Colonic mucosa (tissue), 4 donors: Measurements from ENCODE around the gene KYNU. TPM values are rescaled to one million over a fixed set of nuclear protein-coding genes. Genes with fewer than 3 reads are reported as not detected.

ENCODE experiments used
- DNase-seq: peaks from one replicate; pipeline ENCODE4 v3.0.0-alpha.2; 2020
- H3K27ac ChIP-seq: fragments of 200-600 bp; one replicate; pipeline ENCODE4 v1.8.0; 2021
- H3K27me3 ChIP-seq: fragments of 200-600 bp; one replicate; pipeline ENCODE4 v1.8.0; 2021
- H3K36me3 ChIP-seq: fragments of 200-600 bp; one replicate; pipeline ENCODE4 v1.8.0; 2021
- H3K4me1 ChIP-seq: fragments of 200-600 bp; one replicate; pipeline ENCODE4 v1.8.0; 2021; ENCODE audit warnings: mild to moderate bottlenecking
- H3K4me3 ChIP-seq: fragments of 200-600 bp; one replicate; pipeline ENCODE4 v1.8.0; 2021
- H3K9ac ChIP-seq, 2 donors: one replicate each; pipeline ENCODE4 v1.7.0; 2013; ENCODE audit warnings: control low read depth in 2 of 2, low read depth in 2 of 2, low read length in 2 of 2
- H3K9me3 ChIP-seq: fragments of 200-600 bp; one replicate; pipeline ENCODE4 v1.8.0; 2021
- CTCF ChIP-seq: fragments of 200-600 bp; IDR thresholded peaks from one replicate; pipeline ENCODE4 v1.8.0; 2022; ENCODE audit warnings: antibody characterized with exemption, mild to moderate bottlenecking
- intact Hi-C: fragments of 100-400 bp; cut with DNase I; formaldehyde crosslinking; loops from one replicate; pipeline ENCODE4 v1.14.1; 2022
- total RNA-seq, 2 donors: library from RNA; stranded (reverse); fragmentation: NEBNext Ultra II Directional in 1 of 2; extraction: Animal tissue kit (Norgen Biotek cat#: 25700) in 1 of 2; gene quantifications; one replicate each; pipeline ENCODE4 v1.2.1, GENCODE V29; 2021
- donor health status: healthy.
- donor health status: DM: no; HTN: no; CAD: no.
- donor health status: DM: no; HTN: no; CAD: no.

KYNU gene
- total RNA-seq, 2 donors from 2014 or later: 0.64 to 2.8 TPM

- Histone ChIP-seq H3K36me3 (no peaks in the 10 kb centered on the region), H3K4me3 (no peak overlapping the region), H3K9ac (no peak overlapping the region), H3K27ac (no peak overlapping the region), H3K9me3 (no peaks in the 10 kb centered on the region), H3K4me1 (peaks cover 2% of the 10 kb centered on the region), H3K27me3 (no peaks in the 10 kb centered on the region)
- intact Hi-C loops: no loop called here
- TF ChIP-seq CTCF: no peak
- DNase-seq: no peak
Measured at GRCh38 chr2:142871396-142871795, 6.1 kb upstream of the KYNU start.

GRCh38 chr2:142872882-142873724 lies 4.4 kb upstream of the KYNU start:
- TF ChIP-seq CTCF: no peak
- no peak overlapping the region for H3K9ac ChIP-seq
- intact Hi-C loops: no loop called here
- H3K9me3 ChIP-seq: no peaks in the 10 kb centered on the region
- H3K36me3 ChIP-seq: no peaks in the 10 kb centered on the region
- DNase-seq: no peak
- no peaks in the 10 kb centered on the region for H3K27me3 ChIP-seq
- no peak overlapping the region for H3K4me3 ChIP-seq
- H3K27ac ChIP-seq: peak overlapping the region; percentile 54
- H3K4me1 ChIP-seq: no peaks in the 10 kb centered on the region

- Histone ChIP-seq H3K4me1 (no peaks in the 10 kb centered on the region), H3K36me3 (no peaks in the 10 kb centered on the region), H3K27me3 (no peaks in the 10 kb centered on the region), H3K27ac (peak overlapping the region; percentile 54), H3K4me3 (no peak overlapping the region), H3K9ac (no peak overlapping the region), H3K9me3 (no peaks in the 10 kb centered on the region)
- no peak for TF ChIP-seq CTCF
- DNase-seq: no peak
- intact Hi-C loops: no loop called here
Measured at GRCh38 chr2:142873831-142874287, 3.6 kb upstream of the KYNU start.

GRCh38 chr2:142874293-142874814 lies 3.1 kb upstream of the KYNU start:
- no peak for TF ChIP-seq CTCF
- Histone ChIP-seq H3K27ac (peak overlapping the region; percentile 54), H3K9me3 (no peaks in the 10 kb centered on the region), H3K9ac (no peak overlapping the region), H3K27me3 (no peaks in the 10 kb centered on the region), H3K4me1 (no peaks in the 10 kb centered on the region), H3K4me3 (no peak overlapping the region), H3K36me3 (no peaks in the 10 kb centered on the region)
- DNase-seq: peak; percentile 62
- intact Hi-C loops: no loop called here

GRCh38 chr2:142875010-142875409 lies 2.5 kb upstream of the KYNU start:
- no peak for DNase-seq
- H3K36me3 ChIP-seq: no peaks in the 10 kb centered on the region
- intact Hi-C loops: no loop called here
- no peak overlapping the region for H3K9ac ChIP-seq
- TF ChIP-seq CTCF: no peak
- H3K27ac ChIP-seq: peak overlapping the region; percentile 11
- H3K4me1 ChIP-seq: no peaks in the 10 kb centered on the region
- H3K4me3 ChIP-seq: no peak overlapping the region
- H3K9me3 ChIP-seq: no peaks in the 10 kb centered on the region
- H3K27me3 ChIP-seq: no peaks in the 10 kb centered on the region
